GM19463 (cell line): Measurements from ENCODE around the gene KRT83.

Experiments
- ATAC-seq: cut with Tn5 transposase; IDR thresholded peaks from one replicate; pipeline ENCODE4 v1.9.1; 2021; ENCODE audit warnings: mild to moderate bottlenecking, moderate library complexity; ENCODE audit not compliant: unreplicated experiment

KRT83 gene

GRCh38 chr12:52320784-52321400, at the start of gene KRT83:
Gene KRT83, minus strand, starts transcription at chr12:52321398. Its CDS starts 63 bp downstream, at chr12:52321335.
- ATAC-seq: no peak

- ATAC-seq: no peak
Measured at GRCh38 chr12:52369809-52370208, 48.6 kb upstream of the KRT83 start.

- no peak for ATAC-seq
Measured at GRCh38 chr12:52369211-52369610, 48.0 kb upstream of the KRT83 start.

- no peak for ATAC-seq
Measured at GRCh38 chr12:52368508-52368907, 47.3 kb upstream of the KRT83 start.

GRCh38 chr12:52367876-52368275, 46.7 kb upstream of the KRT83 start:
- ATAC-seq: no peak

GRCh38 chr12:52366738-52367485, 45.7 kb upstream of the KRT83 start, which contains the start of gene KRT85:
Gene KRT85, minus strand, starts transcription at chr12:52367481. Its CDS starts 76 bp downstream, at chr12:52367405.
- no peak for ATAC-seq

- ATAC-seq: no peak
Measured at GRCh38 chr12:52364901-52365489, 43.8 kb upstream of the KRT83 start.

- ATAC-seq: no peak
Measured at GRCh38 chr12:52364061-52364460, 42.9 kb upstream of the KRT83 start.

- no peak for ATAC-seq
Measured at GRCh38 chr12:52363111-52363679, 42.0 kb upstream of the KRT83 start.

- no peak for ATAC-seq
Measured at GRCh38 chr12:52362118-52362726, 41.0 kb upstream of the KRT83 start.

GRCh38 chr12:52361553-52361952, 40.4 kb upstream of the KRT83 start:
- ATAC-seq: no peak

- ATAC-seq: no peak
Measured at GRCh38 chr12:52360663-52361271, 39.6 kb upstream of the KRT83 start.

GRCh38 chr12:52360106-52360662, 39.0 kb upstream of the KRT83 start:
- no peak for ATAC-seq

GRCh38 chr12:52359621-52360061, 38.4 kb upstream of the KRT83 start:
- no peak for ATAC-seq

- peak; percentile 99 for ATAC-seq
Measured at GRCh38 chr12:52358575-52359350, 37.6 kb upstream of the KRT83 start.

GRCh38 chr12:52356762-52357580, 35.8 kb upstream of the KRT83 start:
- ATAC-seq: no peak

- no peak for ATAC-seq
Measured at GRCh38 chr12:52356031-52356761, 35.0 kb upstream of the KRT83 start.

- ATAC-seq: no peak
Measured at GRCh38 chr12:52355176-52355575, 34.0 kb upstream of the KRT83 start.
